Mucosa of rectum (tissue), 2 donors: ENCODE measurements around the gene MOSMO.
A peak's percentile ranks its signal among the peaks of the same experiment; 100 is the strongest.

Experiments used
- H3K27ac ChIP-seq, 2 donors: one replicate each; pipeline ENCODE4 v1.7.0; 2013; ENCODE audit warnings: inconsistent platforms in 2 of 2, low read depth in 2 of 2, low read length in 2 of 2
- H3K27me3 ChIP-seq, 2 donors: one replicate each; pipeline ENCODE4 v1.7.0; 2013; ENCODE audit warnings: low read length in 2 of 2; ENCODE audit not compliant: control insufficient read depth in 2 of 2, insufficient read depth in 2 of 2
- H3K36me3 ChIP-seq, 2 donors: one replicate each; pipeline ENCODE4 v1.7.0; 2013; ENCODE audit warnings: low read length in 2 of 2; ENCODE audit not compliant: control insufficient read depth in 2 of 2, insufficient read depth in 2 of 2
- H3K4me1 ChIP-seq, 2 donors: one replicate each; pipeline ENCODE4 v1.7.0; 2013; ENCODE audit warnings: low read length in 2 of 2, mild to moderate bottlenecking in 1 of 2; ENCODE audit not compliant: control insufficient read depth in 2 of 2, insufficient read depth in 2 of 2
- H3K4me3 ChIP-seq, 2 donors: one replicate each; pipeline ENCODE4 v1.7.0; 2013; ENCODE audit warnings: low read length in 2 of 2
- H3K9ac ChIP-seq, 2 donors: one replicate each; pipeline ENCODE4 v1.7.0; 2013; ENCODE audit warnings: low read length in 2 of 2, low read depth in 1 of 2, mild to moderate bottlenecking in 1 of 2
- H3K9me3 ChIP-seq, 2 donors: one replicate each; pipeline ENCODE4 v1.7.0; 2013; ENCODE audit warnings: low read length in 2 of 2; ENCODE audit not compliant: control insufficient read depth in 2 of 2
- donor health status: healthy.
- donor health status: Normal muscosa, but diverticular disease.

MOSMO gene

GRCh38 chr16:22007509-22008214 is at the start of gene MOSMO:
Gene MOSMO, plus strand, starts transcription at chr16:22008111. Its CDS starts 191 bp downstream, at chr16:22008302.
- H3K9ac ChIP-seq, result peak within 1 kb of the TSS; percentile 68 to 83
- peaks cover 11 to 19% of the 10 kb centered on the region in 2 donors for H3K4me1 ChIP-seq
- no peaks in the 10 kb centered on the region for H3K9me3 ChIP-seq
- peak within 1 kb of the TSS; percentile 81 to 82 for H3K4me3 ChIP-seq
- H3K27me3 ChIP-seq, result no peaks in the 10 kb centered on the region
- peak within 1 kb of the TSS; percentile 66 to 80 for H3K27ac ChIP-seq
- no peaks in the 10 kb centered on the region for H3K36me3 ChIP-seq

GRCh38 chr16:21959050-21959449 is 48.9 kb upstream of the MOSMO start:
- Histone ChIP-seq H3K36me3 (peaks cover 57 to 73% of the 10 kb centered on the region in 2 donors), H3K9me3 (no peaks in the 10 kb centered on the region), H3K27ac (no peak overlapping the region), H3K4me3 (no peak overlapping the region), H3K27me3 (no peaks in the 10 kb centered on the region), H3K9ac (no peak overlapping the region), H3K4me1 (peaks cover 6 to 8% of the 10 kb centered on the region in 2 donors)

DNA sequence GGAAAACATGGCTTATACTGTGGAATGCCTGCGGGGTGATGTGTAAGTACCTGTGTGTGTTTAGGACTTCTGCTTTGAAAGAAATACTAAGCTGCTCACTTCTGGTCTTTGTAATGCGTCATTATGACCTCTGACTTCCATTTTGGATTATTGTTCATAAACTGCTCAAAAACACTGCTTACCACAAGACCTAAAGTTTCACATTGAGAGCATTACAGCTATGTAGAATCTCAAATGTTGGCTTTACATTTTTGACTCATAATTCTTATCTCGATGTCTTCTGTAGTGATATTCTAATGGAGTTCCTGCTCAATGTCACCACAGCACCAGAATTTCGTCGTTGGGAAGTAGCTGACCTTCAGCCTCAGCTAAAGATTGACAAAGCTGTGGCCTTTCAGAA is 45.4 kb upstream of the MOSMO start:
- H3K9me3 ChIP-seq, result no peaks in the 10 kb centered on the region
- no peak overlapping the region for H3K9ac ChIP-seq
- no peak overlapping the region for H3K4me3 ChIP-seq
- no peak overlapping the region for H3K27ac ChIP-seq
- H3K4me1 ChIP-seq, result no peaks in the 10 kb centered on the region
- no peaks in the 10 kb centered on the region for H3K27me3 ChIP-seq
- H3K36me3 ChIP-seq, result peaks cover 79 to 93% of the 10 kb centered on the region in 2 donors

DNA sequence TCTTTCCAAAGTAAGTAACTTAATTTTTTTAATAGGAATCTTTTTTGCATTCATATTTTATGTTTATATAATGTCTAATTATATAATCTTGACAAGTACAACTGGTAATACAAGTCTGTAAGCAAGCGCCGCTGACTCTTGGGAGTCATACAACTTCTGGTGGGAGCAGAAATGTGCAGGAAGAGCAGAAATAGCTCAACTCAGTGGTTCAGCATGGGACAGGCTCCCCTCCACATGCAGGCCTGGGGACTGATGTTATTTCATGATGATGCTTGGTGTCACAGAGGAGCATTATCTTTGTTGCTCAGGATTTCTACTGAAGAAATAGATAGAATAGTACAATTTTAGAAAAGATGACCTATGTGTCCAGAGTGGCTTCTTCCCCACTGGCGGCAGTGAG is 44.0 kb upstream of the MOSMO start:
- peaks cover 77 to 92% of the 10 kb centered on the region in 2 donors for H3K36me3 ChIP-seq
- H3K27ac ChIP-seq, result no peak overlapping the region
- no peaks in the 10 kb centered on the region for H3K4me1 ChIP-seq
- H3K27me3 ChIP-seq, result no peaks in the 10 kb centered on the region
- H3K9ac ChIP-seq, result no peak overlapping the region
- no peaks in the 10 kb centered on the region for H3K9me3 ChIP-seq
- no peak overlapping the region for H3K4me3 ChIP-seq

DNA sequence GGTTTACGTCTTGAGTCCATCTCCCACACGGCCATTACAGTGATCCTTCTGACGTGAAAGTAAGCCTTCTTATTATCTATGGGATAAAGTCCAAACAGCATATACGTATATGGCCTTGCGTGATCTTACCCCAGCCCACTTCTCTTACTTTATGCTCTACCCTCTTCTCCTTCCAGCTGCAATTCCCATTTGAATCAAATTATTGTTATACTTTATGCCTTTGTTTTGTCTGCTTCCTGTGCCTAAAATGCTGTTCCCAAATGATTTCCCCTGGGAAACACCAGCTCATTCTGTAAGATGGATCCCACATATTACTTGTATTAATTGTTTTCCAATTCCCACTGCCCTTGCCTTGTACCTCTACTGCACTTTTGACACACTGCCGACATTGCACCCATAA is 43.6 kb upstream of the MOSMO start:
- H3K27ac ChIP-seq, result no peak overlapping the region
- H3K4me3 ChIP-seq, result no peak overlapping the region
- H3K36me3 ChIP-seq, result peaks cover 77 to 91% of the 10 kb centered on the region in 2 donors
- H3K9ac ChIP-seq, result no peak overlapping the region
- H3K27me3 ChIP-seq, result no peaks in the 10 kb centered on the region
- no peaks in the 10 kb centered on the region for H3K4me1 ChIP-seq
- no peaks in the 10 kb centered on the region for H3K9me3 ChIP-seq

DNA sequence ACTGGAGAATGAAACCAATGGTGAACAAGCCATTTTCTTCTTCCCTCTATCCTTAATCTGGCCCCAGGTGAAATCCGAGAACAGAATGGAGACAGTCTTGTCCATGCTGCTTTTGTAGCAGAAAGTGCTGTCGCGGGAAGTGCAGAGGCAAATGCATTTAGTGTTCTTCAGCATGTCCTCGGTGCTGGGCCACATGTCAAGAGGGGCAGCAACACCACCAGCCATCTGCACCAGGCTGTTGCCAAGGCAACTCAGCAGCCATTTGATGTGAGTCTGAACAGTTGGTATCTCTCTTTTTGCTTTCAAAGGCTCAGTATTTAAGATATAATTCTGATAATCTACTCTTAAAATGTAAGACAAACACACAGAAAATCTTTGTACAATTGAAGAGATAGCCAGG is 36.1 kb upstream of the MOSMO start:
- Histone ChIP-seq H3K36me3 (peaks cover 80 to 85% of the 10 kb centered on the region in 2 donors), H3K9ac (no peak overlapping the region), H3K9me3 (no peaks in the 10 kb centered on the region), H3K4me3 (no peak overlapping the region), H3K27me3 (no peaks in the 10 kb centered on the region), H3K4me1 (no peaks in the 10 kb centered on the region), H3K27ac (no peak overlapping the region)

- Histone ChIP-seq H3K27ac (no peak overlapping the region), H3K4me1 (no peaks in the 10 kb centered on the region), H3K36me3 (peaks cover 81 to 86% of the 10 kb centered on the region in 2 donors), H3K27me3 (no peaks in the 10 kb centered on the region), H3K4me3 (no peak overlapping the region), H3K9me3 (no peaks in the 10 kb centered on the region), H3K9ac (no peak overlapping the region)
Measured at GRCh38 chr16:21973945-21974344, 34.0 kb upstream of the MOSMO start.

GRCh38 chr16:21980032-21980431 is 27.9 kb upstream of the MOSMO start:
- H3K4me3 ChIP-seq, result no peak overlapping the region
- H3K4me1 ChIP-seq, result no peaks in the 10 kb centered on the region
- no peak overlapping the region for H3K27ac ChIP-seq
- no peak overlapping the region for H3K9ac ChIP-seq
- peaks cover 89 to 96% of the 10 kb centered on the region in 2 donors for H3K36me3 ChIP-seq
- no peaks in the 10 kb centered on the region for H3K9me3 ChIP-seq
- no peaks in the 10 kb centered on the region for H3K27me3 ChIP-seq

- Histone ChIP-seq H3K9ac (no peak overlapping the region), H3K4me3 (no peak overlapping the region), H3K9me3 (no peaks in the 10 kb centered on the region), H3K36me3 (peaks cover 76 to 89% of the 10 kb centered on the region in 2 donors), H3K4me1 (no peaks in the 10 kb centered on the region), H3K27ac (no peak overlapping the region), H3K27me3 (no peaks in the 10 kb centered on the region)
Measured at GRCh38 chr16:21982108-21982507, 25.8 kb upstream of the MOSMO start.

GRCh38 chr16:21984062-21984461 is 23.8 kb upstream of the MOSMO start:
- Histone ChIP-seq H3K9me3 (no peaks in the 10 kb centered on the region), H3K27me3 (no peaks in the 10 kb centered on the region), H3K4me3 (no peak overlapping the region), H3K9ac (no peak overlapping the region), H3K36me3 (peaks cover 59 to 70% of the 10 kb centered on the region in 2 donors), H3K27ac (no peak overlapping the region), H3K4me1 (no peaks in the 10 kb centered on the region)
